Skin epidermis (tissue), 12 donors: ENCODE data around the gene SSRP1.

Experiments
- H3K27ac ChIP-seq, 21 experiments: fragments of 200-600 bp; sonication (generic) in 11 of 21; one replicate each; pipeline ENCODE4 v1.5.0; 2020; ENCODE audit warnings: mild to moderate bottlenecking in 3 of 21, inconsistent platforms in 2 of 21, moderate library complexity in 2 of 21
- H3K4me3 ChIP-seq, 7 experiments: fragments of 200-600 bp; sonication (generic) in 2 of 7; one replicate each; pipeline ENCODE4 v1.5.0; 2020; ENCODE audit warnings: inconsistent platforms in 2 of 7, mild to moderate bottlenecking in 2 of 7, moderate library complexity in 1 of 7

SSRP1 gene

DNA sequence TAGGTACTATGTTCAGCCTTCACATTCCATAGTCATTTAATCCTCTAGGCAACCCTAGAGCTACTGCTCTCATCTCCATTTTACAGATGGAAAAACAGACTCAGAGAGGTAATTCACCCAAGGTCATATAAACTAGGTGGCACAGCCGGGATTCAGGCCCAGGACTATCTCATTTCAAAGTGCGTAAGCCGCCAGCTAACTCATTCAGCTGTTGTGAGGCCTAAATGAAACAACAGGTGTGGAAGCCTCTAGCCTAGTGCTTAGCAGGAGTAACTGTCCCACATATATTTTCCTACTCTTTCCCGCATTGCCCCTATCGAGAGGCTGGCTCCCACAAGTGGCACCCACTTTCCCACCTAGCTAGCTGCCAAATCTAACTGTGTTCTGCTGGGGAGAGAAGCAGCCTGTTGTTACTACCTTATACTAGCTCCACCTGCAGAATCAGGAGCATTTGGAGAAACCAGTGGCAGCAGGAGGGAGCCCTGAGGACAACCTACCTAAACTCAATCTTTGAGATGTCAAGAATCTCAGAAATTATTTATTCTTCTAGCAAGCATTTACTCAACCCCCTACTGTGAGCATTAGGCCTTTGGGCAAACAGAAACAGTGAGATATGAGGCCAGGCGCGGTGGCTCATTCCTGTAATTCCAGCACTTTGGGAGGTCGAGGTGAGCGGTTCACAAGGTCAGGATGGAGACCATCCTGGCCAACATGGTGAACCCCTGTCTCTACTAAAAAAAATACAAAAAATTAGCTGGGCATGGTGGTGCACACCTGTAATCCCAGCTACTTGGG is 24.4 kb upstream of the SSRP1 start:
- Histone ChIP-seq H3K4me3 (no peak overlapping the region), H3K27ac (peak overlapping the region in 1 of 21 experiments; percentile 77)

DNA sequence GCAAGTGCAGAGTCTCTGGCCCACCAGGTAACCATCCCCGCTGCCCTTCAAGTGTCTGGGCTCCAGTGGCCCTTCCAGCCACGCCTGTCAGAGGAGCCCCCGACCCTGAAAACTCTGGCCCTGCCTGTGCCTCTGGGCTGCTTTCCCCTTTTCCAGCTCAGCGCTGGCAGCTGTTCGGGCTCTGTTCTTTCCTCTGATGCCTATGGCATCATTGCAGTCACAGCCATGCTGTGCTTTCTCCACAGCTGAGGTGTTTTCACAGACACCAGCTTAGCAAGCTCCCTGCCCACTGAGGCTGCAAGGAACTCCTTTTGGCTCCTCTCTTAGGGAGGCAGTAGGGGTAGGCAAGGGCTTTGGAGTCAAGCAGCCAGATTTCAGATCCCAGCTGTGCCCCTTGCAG is 23.7 kb upstream of the SSRP1 start:
- Histone ChIP-seq H3K4me3 (no peak overlapping the region), H3K27ac (peak overlapping the region in 6 of 21 experiments; percentile 4 to 77 (median 48))

DNA sequence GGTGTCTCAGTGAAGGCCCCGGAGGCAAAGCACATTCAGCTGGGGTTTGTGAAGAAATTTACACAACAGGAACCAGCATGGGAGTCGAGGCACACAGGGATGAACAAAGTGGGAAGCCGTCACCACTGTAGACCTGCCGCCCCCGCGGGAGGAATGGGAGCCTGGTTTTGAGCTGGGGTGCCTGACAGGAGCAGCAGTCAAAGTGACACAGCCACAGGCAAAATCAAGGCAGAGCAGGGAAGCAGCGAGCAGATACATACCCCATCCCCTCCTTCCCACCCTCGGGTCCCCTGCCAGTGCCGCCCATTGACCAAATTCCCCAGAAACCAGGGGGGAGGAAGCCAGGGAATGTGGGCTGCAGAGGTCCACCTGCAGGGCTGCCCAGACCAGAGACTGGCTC is 23.3 kb upstream of the SSRP1 start:
- Histone ChIP-seq H3K27ac (peak overlapping the region in 6 of 21 experiments; percentile 4 to 77 (median 48)), H3K4me3 (no peak overlapping the region)

DNA sequence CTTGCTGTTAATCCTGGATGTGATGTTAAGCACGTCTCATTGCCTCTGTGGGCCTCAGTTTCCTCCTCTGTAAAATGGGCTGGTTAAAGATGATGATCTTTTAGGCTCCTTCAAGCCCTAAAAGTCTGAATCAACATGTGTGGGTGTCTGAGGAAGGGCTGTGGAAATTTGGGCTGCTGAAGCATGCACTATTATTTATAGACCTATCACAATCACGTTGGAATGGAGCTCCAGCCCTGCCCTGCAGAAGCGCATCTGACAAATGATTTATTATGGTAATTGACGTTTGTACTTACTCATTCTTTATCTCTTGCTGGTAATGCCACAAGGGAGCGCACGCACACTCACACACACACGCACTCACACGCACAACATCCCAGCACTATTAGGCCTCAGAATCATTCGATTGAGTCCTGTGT is 22.9 kb upstream of the SSRP1 start:
- H3K27ac ChIP-seq: peak overlapping the region in 6 of 21 experiments; percentile 4 to 77 (median 53)

DNA sequence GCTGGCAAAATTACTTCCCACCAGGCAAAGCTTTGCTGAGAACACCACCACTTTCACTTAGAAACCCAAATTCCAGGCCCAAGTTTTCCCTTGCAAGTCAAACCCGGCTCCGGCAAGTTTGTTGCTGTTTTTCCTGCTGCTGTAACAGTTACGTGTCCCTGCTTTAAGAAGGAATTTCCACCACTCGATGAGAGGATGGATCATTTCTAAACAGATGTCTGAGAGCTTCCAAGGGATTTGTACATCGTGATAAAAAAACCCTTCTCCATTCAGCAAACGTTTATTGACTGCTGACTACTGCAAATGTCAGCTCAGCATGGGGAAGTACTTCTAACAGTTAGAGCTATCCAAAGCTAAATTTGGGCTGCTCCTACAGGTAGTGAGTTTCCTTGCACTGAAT is 22.2 kb upstream of the SSRP1 start:
- H3K27ac ChIP-seq: peak overlapping the region in 9 of 21 experiments; percentile 18 to 62 (median 39)
- H3K4me3 ChIP-seq: no peak overlapping the region

More for the DNA sequence above, 22.9 kb upstream of the SSRP1 start:
- no peak overlapping the region for H3K4me3 ChIP-seq

DNA sequence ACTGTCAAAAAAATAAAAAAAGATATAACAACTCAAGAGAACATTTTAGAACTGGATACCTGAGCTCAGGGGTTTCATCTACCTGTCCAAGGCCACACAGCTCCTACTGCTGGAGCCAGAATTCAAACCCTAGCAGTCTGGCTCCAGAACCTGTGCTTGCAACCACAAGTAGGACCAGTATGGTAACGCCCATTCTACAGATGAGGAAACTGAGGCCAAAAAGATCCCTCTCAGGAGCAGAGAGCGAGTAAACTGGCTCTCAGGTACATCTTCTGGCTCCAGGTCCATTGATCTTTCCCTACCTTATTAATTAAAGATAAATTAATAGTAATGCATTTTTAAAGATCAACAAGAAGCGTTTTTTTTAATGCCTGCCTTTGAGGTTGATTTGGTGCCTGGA is 21.6 kb upstream of the SSRP1 start:
- Histone ChIP-seq H3K4me3 (no peak overlapping the region), H3K27ac (peak overlapping the region in 6 of 21 experiments; percentile 18 to 62 (median 46))

DNA sequence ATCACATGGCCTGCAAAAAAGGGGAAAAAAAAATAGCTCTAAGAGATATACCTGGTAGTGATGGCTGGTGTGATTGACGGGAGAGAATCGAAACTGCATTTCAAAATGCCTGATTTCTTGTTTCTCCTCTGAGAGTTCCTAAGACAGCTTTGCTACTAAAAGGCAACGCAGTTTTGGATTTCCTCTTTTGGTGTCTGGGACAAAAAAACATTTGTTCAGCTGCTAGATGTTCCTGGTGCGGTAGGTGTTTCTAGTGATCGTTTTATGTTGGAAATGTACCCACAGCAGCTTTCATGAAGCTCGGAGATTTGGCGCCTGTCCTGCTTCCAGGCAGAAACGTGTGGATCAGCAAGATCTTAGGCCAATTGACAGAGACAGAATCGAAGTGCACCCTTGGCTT is 20.6 kb upstream of the SSRP1 start:
- H3K4me3 ChIP-seq: no peak overlapping the region
- peak overlapping the region in 5 of 21 experiments; percentile 2 to 15 (median 8) for H3K27ac ChIP-seq

DNA sequence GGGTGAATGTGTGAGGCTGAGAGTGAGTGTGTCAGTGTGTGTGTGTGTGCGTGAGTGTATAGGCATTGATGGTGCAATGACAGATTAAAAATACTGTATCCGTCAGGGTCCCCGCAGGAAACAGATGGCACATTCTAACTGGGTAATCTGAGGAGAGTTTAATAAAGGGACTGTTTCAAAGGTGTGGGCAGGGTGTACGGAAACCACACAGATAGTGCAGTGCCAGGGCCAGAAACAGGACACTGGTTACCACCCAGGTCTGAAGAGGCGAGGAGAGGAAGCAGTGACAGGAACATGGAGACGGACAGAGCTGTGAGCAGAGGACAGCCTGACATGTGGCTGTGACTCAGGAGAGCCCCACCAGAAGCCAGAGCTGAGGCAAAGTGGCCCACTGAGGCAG is 19.0 kb upstream of the SSRP1 start:
- H3K27ac ChIP-seq: no peak overlapping the region
- H3K4me3 ChIP-seq: no peak overlapping the region

DNA sequence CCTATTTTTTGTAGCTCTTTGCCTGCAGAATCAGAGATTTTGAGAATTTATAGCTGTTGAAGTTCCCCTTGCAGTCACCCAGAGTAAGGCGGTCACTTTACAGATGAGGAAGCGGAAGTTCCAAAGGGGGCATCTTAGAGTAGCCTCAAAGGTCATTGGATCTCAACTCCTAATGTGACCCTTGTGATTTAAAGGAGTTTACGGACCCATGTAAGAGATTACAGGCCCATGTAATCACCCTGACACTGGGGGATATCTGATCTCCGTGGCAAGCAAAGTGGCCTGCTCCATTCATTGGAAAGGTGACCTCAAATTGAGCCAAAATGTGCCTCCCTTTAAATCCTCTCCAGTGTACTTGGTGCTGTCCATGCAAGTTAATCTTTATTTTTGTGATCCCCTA is 18.2 kb upstream of the SSRP1 start:
- no peak overlapping the region for H3K27ac ChIP-seq
- no peak overlapping the region for H3K4me3 ChIP-seq

DNA sequence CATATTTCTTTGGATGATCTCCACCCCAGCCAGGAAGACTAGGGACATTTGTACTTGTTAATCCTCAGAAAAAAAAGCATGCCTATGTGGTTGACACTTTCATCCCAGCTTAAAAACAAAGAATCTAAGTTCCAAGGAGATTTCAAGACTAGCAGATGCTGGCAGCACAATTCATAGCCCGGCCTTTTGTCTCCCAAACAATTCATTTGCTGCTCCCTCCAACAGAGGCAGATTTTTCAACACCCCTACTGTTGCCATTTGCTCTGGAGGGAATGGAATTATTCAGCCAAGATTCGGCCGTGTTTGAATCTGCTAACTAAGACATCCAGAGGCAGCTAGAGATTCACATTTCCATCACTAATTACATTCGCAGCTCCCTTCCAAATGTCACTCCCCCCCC is 17.8 kb upstream of the SSRP1 start:
- Histone ChIP-seq H3K27ac (no peak overlapping the region), H3K4me3 (no peak overlapping the region)

DNA sequence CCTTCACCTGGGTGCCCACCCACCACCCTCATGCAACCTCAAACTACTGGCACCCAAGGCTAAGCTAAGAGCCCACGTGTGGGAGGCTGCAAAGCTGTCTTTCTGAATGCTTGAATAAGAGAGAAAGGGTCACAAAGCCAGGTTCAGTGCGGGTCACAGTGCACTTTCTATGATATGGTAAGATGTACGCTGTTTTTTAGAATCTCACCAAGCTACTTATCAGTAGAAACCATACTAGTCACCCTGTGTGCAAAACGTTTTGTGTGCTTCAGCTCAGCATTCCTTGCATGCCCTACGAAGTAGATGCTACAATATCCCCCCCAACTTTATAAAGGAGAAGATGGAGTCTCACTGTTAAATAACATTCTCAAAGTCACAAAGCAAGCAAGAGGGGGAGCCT is 17.3 kb upstream of the SSRP1 start:
- Histone ChIP-seq H3K4me3 (no peak overlapping the region), H3K27ac (no peak overlapping the region)

DNA sequence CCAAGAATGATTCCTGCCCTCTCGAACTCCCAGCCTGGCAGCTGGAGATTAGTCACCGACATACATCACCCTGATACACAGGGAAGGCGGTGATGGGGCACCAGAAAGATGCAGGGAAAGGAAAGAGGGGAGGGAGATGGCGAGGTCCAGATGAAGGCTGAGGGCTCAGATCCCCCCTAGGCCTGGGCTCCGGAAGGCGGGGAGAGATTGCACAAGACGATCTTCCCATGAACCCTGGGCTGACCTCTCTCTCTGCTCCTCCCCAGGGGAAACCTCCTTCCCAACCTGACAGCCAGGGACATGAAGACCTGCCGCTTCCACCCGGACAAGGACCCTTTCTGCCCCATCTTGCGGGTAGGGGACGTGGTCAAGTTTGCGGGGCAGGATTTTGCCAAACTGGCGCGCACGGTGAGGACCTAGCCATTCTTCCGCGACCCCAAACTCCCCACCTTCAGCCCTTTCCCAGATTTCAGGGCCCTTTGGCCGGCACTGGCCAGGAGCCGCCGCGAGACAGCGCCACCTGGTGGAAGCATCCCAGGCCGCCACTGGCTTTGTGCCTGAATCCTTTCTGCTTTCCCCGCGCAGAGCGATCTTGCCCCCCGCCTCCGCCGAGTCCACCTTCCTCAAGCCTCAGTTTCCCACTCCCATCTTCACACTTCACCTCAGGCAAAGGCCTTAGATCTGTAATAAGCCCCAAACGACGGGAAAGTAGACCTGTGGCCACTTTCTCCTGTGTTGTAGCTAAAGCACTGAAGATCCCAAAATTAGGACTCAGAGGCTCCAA is 14.0 kb upstream of the SSRP1 start:
- no peak overlapping the region for H3K4me3 ChIP-seq
- H3K27ac ChIP-seq: no peak overlapping the region

DNA sequence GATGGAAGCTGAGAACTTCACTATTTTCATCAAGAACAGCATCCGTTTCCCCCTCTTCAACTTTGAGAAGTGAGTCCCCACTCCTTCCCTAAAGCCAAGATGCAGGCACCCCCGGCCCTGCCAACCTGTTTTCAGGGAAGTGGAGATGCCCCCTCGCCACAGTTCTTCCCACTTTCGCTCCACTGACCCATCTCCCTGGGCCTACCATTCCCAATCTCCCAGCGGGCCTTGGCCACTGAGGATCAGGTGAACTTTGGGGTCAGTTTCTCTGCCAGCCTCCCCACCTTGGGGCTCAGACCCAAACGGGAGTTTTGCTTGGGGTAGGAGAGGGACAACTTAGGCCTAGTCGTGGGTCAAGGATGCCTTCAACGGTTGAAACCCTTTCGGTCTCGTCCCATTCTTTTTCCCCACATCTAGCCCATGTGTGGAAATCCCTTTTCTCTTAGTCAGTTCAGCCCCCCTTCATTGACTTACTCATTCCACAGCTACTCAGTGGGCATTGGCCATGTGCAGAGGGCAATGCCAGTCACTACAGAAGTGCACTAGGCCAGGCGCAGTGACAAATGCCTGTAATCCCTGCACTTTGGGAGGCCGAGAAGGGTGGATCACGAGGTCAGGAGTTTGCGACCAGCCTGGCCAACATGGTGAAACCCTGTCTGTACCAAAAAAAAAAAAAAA is 13.1 kb upstream of the SSRP1 start:
- Histone ChIP-seq H3K27ac (no peak overlapping the region), H3K4me3 (no peak overlapping the region)

DNA sequence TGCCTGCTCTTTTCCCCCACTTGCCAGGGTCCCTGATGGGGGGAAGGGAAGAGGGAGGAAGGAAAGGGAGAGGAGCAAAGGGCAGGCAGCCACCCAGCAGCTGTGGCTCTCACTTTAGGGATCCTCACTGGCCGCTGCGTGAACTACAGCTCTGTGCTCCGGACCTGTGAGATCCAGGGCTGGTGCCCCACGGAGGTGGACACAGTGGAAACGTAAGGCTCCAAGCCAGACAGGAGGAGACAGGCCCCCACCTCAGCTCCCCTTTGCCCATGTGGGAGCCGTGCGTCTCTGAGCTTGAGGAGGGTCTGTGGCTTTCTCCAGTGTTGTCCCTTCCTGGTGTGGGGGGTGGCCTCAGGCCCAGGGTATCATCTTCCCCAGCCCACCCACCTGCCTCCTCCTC is 12.4 kb upstream of the SSRP1 start:
- Histone ChIP-seq H3K27ac (no peak overlapping the region), H3K4me3 (no peak overlapping the region)

DNA sequence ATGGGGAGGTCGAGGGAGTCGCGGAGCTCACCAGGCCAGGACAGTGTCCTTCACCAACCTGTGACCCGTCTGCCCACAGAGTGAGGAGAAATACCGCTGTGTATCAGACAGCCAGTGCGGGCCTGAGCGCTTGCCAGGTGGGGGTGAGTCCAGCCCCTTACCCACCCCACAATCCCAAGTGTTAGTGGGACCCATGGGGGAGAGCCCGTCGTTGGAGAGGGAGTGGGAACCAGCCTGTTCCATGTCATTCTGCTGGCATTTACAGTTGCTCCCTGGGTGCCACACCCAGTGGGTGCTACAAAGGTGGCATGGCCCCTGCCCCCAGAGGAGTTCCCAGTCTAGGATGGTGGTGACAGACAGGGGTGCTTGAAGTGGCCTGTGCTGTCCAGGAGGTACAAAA is 11.6 kb upstream of the SSRP1 start:
- H3K4me3 ChIP-seq: no peak overlapping the region
- H3K27ac ChIP-seq: no peak overlapping the region

DNA sequence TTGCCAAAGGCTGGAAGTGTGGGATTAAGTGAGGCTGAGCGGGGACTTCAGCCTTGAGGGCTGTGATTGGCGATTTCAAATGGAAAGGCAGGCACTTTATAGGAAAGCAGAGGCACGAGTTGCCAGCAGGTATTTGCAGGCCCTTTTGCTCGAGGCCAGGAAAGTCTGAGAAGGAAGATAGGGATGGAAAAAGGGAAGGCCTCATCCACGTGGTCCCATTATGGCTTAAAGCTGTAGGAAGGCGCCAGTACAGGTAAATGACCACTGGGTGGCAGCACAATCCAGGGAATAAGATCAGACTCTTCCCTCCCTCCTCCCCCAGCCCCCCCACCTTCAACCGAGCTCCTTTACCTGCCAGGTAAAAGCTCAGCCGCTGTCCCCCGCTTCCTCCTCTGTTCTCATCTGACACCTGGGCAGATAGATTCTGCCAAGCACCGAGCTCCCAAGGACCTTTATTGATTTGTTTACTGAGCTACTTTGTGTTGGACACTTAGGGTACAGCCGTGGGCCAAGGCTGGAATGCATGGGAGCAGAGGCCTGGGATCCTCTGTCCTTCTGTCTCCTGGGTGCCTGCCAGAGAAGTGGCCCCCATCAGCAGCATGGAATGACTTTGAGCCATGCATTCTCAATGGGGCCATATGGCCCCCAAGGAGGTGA is 10.0 kb upstream of the SSRP1 start:
- Histone ChIP-seq H3K27ac (no peak overlapping the region), H3K4me3 (no peak overlapping the region)

DNA sequence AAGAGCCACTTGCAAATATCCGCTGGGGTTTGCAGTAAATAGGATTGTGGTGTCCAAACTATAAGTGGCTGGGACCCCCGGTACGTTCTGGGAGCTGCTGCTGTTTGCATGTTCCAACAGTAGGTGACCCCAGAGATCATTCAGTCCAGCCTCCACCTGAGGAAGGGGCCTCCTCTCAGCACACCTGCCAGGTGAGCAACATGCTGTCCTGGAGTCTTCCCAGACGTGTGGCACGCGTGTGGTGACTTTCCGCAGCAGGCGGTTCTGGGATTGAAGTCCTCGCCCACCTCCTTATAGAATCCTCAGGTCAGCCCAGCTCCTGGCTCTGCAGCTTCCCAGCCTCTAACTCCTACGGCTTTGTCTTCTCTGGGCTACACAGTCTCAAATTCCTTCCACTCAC is 9.1 kb upstream of the SSRP1 start:
- Histone ChIP-seq H3K4me3 (no peak overlapping the region), H3K27ac (no peak overlapping the region)

DNA sequence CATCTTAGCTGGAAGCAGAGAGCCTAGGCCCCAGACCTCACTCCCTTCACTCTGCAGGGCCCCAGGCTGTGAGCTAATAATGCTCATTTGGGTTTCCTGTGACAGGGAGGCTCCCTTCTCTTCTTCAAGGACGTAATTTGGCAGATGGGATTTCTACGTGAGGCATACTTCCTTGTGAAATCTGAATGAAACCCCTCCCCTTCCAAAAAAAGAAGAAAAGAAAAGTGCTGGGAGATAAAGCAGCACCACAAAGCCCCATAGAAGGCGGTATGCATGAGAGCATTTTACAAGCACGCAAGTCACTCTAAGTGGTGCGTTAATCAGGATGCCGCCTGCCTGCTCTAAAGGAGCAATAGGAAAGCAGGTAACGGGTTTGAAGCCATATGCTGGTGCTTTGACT is 8.1 kb upstream of the SSRP1 start:
- Histone ChIP-seq H3K4me3 (no peak overlapping the region), H3K27ac (no peak overlapping the region)

DNA sequence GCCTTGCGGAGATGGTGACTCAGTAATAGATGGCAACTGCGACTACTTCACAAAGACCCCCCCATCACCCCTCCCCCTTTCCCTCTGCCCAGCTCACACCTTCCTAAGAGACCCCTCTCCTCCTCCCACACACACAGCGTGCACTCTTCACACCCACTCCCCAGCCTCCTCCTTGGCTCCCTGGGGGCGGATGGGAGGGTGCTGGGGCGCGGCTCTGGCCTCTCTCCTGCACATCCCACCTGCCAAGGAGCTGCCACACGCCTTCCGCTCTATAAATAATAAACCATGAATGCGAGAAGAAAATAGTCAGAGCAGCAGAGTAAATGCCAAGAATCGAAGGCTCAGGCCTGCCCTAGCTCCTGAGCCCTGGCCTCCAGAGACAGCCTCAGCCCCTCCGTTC is 7.0 kb upstream of the SSRP1 start:
- peak overlapping the region in 1 of 21 experiments; percentile 5 for H3K27ac ChIP-seq
- no peak overlapping the region for H3K4me3 ChIP-seq

DNA sequence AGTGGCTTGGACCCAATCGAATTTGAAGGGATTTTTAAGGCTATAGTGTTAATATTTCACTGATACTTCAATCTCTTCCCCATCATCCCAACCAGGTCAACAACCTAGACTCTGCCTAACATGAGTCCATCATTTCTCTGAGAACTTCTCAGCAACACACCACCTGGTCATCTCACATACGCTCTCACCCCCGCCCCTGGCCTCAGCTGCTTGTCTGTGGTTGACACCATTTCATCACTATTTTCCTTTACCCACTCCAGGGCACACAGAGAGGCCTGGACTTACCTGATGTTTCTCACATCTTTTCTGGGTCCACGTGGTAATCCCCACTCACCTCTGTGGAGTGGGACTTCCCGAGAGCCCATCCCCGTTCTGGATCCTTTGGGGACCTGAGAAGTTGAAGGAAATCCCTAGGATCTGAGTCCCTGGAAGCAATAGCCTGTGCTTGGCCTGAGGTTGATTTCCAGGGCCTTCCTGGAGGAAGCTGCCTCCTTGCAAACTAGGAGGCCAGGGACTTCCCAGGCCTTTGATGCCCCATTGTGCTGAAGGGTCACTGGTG is 5.6 kb upstream of the SSRP1 start:
- Histone ChIP-seq H3K4me3 (no peak overlapping the region), H3K27ac (no peak overlapping the region)
